Peyer's patch (tissue), 4 donors: ENCODE data around the gene CUBN.

ENCODE experiments used
- CTCF ChIP-seq, 6 experiments: fragments of 450-650 bp in 4 of 6; fragments of 200-600 bp in 2 of 6; sonication (generic) in 1 of 6; IDR thresholded peaks; one replicate each; pipeline ENCODE4 v1.5.1; 2017 to 2019; ENCODE audit warnings: antibody characterized with exemption in 6 of 6, mild to moderate bottlenecking in 3 of 6, moderate library complexity in 1 of 6
- POLR2A ChIP-seq, 2 donors: fragments of 450-650 bp; IDR thresholded peaks; one replicate each; pipeline ENCODE4 v1.5.1; 2017; ENCODE audit warnings: antibody characterized with exemption in 2 of 2, mild to moderate bottlenecking in 2 of 2, moderate library complexity in 2 of 2

- no peak for TF ChIP-seq CTCF (IDR thresholded peaks at IDR 0.05)
- no peak for TF ChIP-seq POLR2A (IDR thresholded peaks at IDR 0.05)
Observed at GRCh38 chr10:16852624-16853023, 277.0 kb downstream of the CUBN start.
